Frontal cortex (tissue), 4 donors: ENCODE measurements around the gene RC3H2. TPM values are rescaled to one million over a fixed set of nuclear protein-coding genes. Genes with fewer than 3 reads are reported as not detected.
"Not testable (repeated sequence)": the region's sequence is repeated elsewhere in the genome, so short reads cannot be mapped to it uniquely, and the experiment has no call there.

Experiments
- DNase-seq, 2 donors: peaks; one replicate each; pipeline ENCODE4 v3.0.0; 2012; ENCODE audit warnings: low spot score in 2 of 2
- FAIRE-seq: peaks from 2 replicates; lab custom pipeline; 2012; peaks lifted over from hg19 to GRCh38; lab: Jason Lieb, UNC
- small RNA-seq: library from RNA; depleted of rRNA; stranded (forward); fragments of <200 nt; gene quantifications from one replicate; pipeline ENCODE3, GENCODE V24; 2014
- total RNA-seq: library from RNA; depleted of rRNA; stranded (reverse); fragments of >200 nt; gene quantifications from one replicate; pipeline ENCODE4 v1.2.3, GENCODE V29; 2014
- donor health status: control.
- donor health status: control.
- donor health status: control.

Gene RC3H2
- total RNA-seq, 1 donor from 2014 or later: 109 TPM

- FAIRE-seq (no peak), DNase-seq (no peak)
Measured at GRCh38 chr9:122812736-122813135, 92.4 kb downstream of the RC3H2 start.

GRCh38 chr9:122810306-122810946, 94.7 kb downstream of the RC3H2 start:
- FAIRE-seq (peak; percentile 89), DNase-seq (peak; percentile 43 to 72)

GRCh38 chr9:122809261-122809660, 95.9 kb downstream of the RC3H2 start:
- FAIRE-seq: not testable (repeated sequence)

GRCh38 chr9:122808141-122808540, 97.0 kb downstream of the RC3H2 start:
- FAIRE-seq: no peak
- no peak for DNase-seq

More at GRCh38 chr9:122809261-122809660, 95.9 kb downstream of the RC3H2 start:
- not testable (repeated sequence) for DNase-seq

GRCh38 chr9:122807271-122807900, 97.8 kb downstream of the RC3H2 start:
- DNase-seq: no peak
- no peak for FAIRE-seq

- no peak for DNase-seq
- FAIRE-seq: no peak
Measured at GRCh38 chr9:122806661-122807060, 98.5 kb downstream of the RC3H2 start.

- no peak for DNase-seq
- no peak for FAIRE-seq
Measured at GRCh38 chr9:122800066-122801060, 104.8 kb downstream of the RC3H2 start, which contains the start of gene OR1K1. Gene OR1K1 (plus strand): TSS chr9:122800123. CDS start chr9:122800123, 0 bp downstream.

- DNase-seq: no peak
- FAIRE-seq: no peak
Measured at GRCh38 chr9:122797316-122798063, 107.7 kb downstream of the RC3H2 start.

Small RNA genes within 50 kb of the gene (small RNA-seq; reads per million reads assigned to genes)
- gene RNY1P15: not detected
- 4,242 reads per million, percentile 100 among the genes with 10 or more reads in this experiment for gene SNORD90

Other genes starting within 250 kb of the RC3H2 start
- gene OR1B1, start 247.7 kb downstream of the RC3H2 start, total RNA-seq: not detected
- not detected for gene OR1L1, start 243.6 kb downstream of the RC3H2 start, total RNA-seq
- not detected for gene OR1L3, start 230.2 kb downstream of the RC3H2 start, total RNA-seq
- gene OR1L4, start 181.4 kb downstream of the RC3H2 start, total RNA-seq: not detected
- not detected for gene OR1L6, start 163.1 kb downstream of the RC3H2 start, total RNA-seq
- gene OR5C1, start 116.4 kb downstream of the RC3H2 start, total RNA-seq: not detected
- not detected for gene OR1K1, start 105.2 kb downstream of the RC3H2 start, total RNA-seq
- gene PDCL, start 76.8 kb downstream of the RC3H2 start, total RNA-seq: 63.6 TPM
- 99.5 TPM for gene ZBTB6, start 8.0 kb upstream of the RC3H2 start, total RNA-seq
- gene ZBTB26, start 26.2 kb upstream of the RC3H2 start, total RNA-seq: 9.8 TPM
- gene RABGAP1, start 35.7 kb upstream of the RC3H2 start, total RNA-seq: 132 TPM
- gene GPR21, start 128.3 kb upstream of the RC3H2 start, total RNA-seq: 28.9 TPM